Trophoblast cell (in vitro differentiated cells and primary cell): Measurements from ENCODE around the gene RAB31.

ENCODE experiments used
- DNase-seq, 2 donors: peaks; one replicate each; pipeline ENCODE4 v3.0.0-alpha.2; 2016
- H2AFZ ChIP-seq: 2 replicates; pipeline ENCODE4 v1.6.1; 2013; ENCODE audit warnings: low read length, moderate library complexity, mild to moderate bottlenecking; ENCODE audit not compliant: insufficient read depth, poor library complexity
- H2AK5ac ChIP-seq: 2 replicates; pipeline ENCODE4 v1.6.1; 2013; ENCODE audit warnings: mild to moderate bottlenecking, low read length
- H2BK120ac ChIP-seq: 2 replicates; pipeline ENCODE4 v1.6.1; 2013; ENCODE audit warnings: low read length, mild to moderate bottlenecking, moderate library complexity; ENCODE audit not compliant: insufficient read depth, poor library complexity
- H2BK12ac ChIP-seq: 2 replicates; pipeline ENCODE4 v1.6.1; 2013; ENCODE audit warnings: mild to moderate bottlenecking, low read length, moderate library complexity
- H2BK5ac ChIP-seq: 2 replicates; pipeline ENCODE4 v1.6.1; 2013; ENCODE audit warnings: low read length, low read depth, moderate library complexity, mild to moderate bottlenecking; ENCODE audit not compliant: poor library complexity
- H3K14ac ChIP-seq: 2 replicates; pipeline ENCODE4 v1.6.1; 2013; ENCODE audit warnings: mild to moderate bottlenecking, low read length
- H3K18ac ChIP-seq: 2 replicates; pipeline ENCODE4 v1.6.1; 2013; ENCODE audit warnings: mild to moderate bottlenecking, low read length
- H3K23ac ChIP-seq: 2 replicates; pipeline ENCODE4 v1.6.1; 2013; ENCODE audit warnings: low read length
- H3K27ac ChIP-seq: 2 replicates; pipeline ENCODE4 v1.5.1; 2013; ENCODE audit warnings: low read depth, mild to moderate bottlenecking, inconsistent platforms, low read length, moderate library complexity
- H3K27me3 ChIP-seq: 2 replicates; pipeline ENCODE4 v1.6.1; 2013; ENCODE audit warnings: inconsistent platforms, mild to moderate bottlenecking, low read length, moderate library complexity; ENCODE audit not compliant: insufficient read depth
- H3K36me3 ChIP-seq, 2 experiments: 1 replicate in 1 of 2; 2 replicates in 1 of 2; pipeline ENCODE4 v1.6.1; 2013; ENCODE audit warnings: low read length in 2 of 2, mild to moderate bottlenecking in 2 of 2, moderate library complexity in 1 of 2; ENCODE audit not compliant: insufficient read depth in 2 of 2, control insufficient read depth in 1 of 2
- H3K4ac ChIP-seq: 2 replicates; pipeline ENCODE4 v1.6.1; 2013; ENCODE audit warnings: low read depth, mild to moderate bottlenecking, low read length, moderate library complexity
- H3K4me1 ChIP-seq, 2 experiments: 1 replicate in 1 of 2; 2 replicates in 1 of 2; pipeline ENCODE4 v1.6.1; 2013; ENCODE audit warnings: low read length in 2 of 2, mild to moderate bottlenecking in 2 of 2, moderate library complexity in 1 of 2; ENCODE audit not compliant: insufficient read depth in 2 of 2, control insufficient read depth in 1 of 2
- H3K4me2 ChIP-seq: 2 replicates; pipeline ENCODE4 v1.6.1; 2013; ENCODE audit warnings: inconsistent platforms, mild to moderate bottlenecking, low read length, moderate library complexity
- H3K4me3 ChIP-seq: 2 replicates; pipeline ENCODE4 v1.5.1; 2013; ENCODE audit warnings: mild to moderate bottlenecking, low read depth, low read length, inconsistent platforms
- H3K79me1 ChIP-seq: one replicate; pipeline ENCODE4 v1.6.1; 2013; ENCODE audit warnings: low read length
- H3K79me2 ChIP-seq: 2 replicates; pipeline ENCODE4 v1.6.1; 2013; ENCODE audit warnings: low read length, mild to moderate bottlenecking; ENCODE audit not compliant: control insufficient read depth, insufficient read depth, poor library complexity
- H3K9ac ChIP-seq: 2 replicates; pipeline ENCODE4 v1.6.1; 2013; ENCODE audit warnings: mild to moderate bottlenecking, low read length
- H3K9me3 ChIP-seq: 2 replicates; pipeline ENCODE4 v1.6.1; 2013; ENCODE audit warnings: low read depth, mild to moderate bottlenecking, control low read depth, inconsistent platforms, low read length; ENCODE audit not compliant: insufficient read depth
- H4K12ac ChIP-seq: 2 replicates; pipeline ENCODE4 v1.6.1; 2013; ENCODE audit warnings: low read depth, mild to moderate bottlenecking, low read length, moderate library complexity
- H4K8ac ChIP-seq: 2 replicates; pipeline ENCODE4 v1.6.1; 2013; ENCODE audit warnings: low read depth, mild to moderate bottlenecking, low read length, moderate library complexity
- H4K91ac ChIP-seq: one replicate; pipeline ENCODE4 v1.6.1; 2013; ENCODE audit warnings: low read depth, mild to moderate bottlenecking, low read length, moderate library complexity
- WGBS: extraction: QIAGEN DNeasy Blood & Tissue Kit; methylation state at CpG from one replicate; pipeline ENCODE4 v1.1.7; 2013; ENCODE audit warnings: missing lambda C conversion rate; ENCODE audit not compliant: insufficient read length, insufficient coverage; ENCODE audit errors: extremely low coverage; 5-methylcytosine and 5-hydroxymethylcytosine counted together

RAB31 gene

DNA sequence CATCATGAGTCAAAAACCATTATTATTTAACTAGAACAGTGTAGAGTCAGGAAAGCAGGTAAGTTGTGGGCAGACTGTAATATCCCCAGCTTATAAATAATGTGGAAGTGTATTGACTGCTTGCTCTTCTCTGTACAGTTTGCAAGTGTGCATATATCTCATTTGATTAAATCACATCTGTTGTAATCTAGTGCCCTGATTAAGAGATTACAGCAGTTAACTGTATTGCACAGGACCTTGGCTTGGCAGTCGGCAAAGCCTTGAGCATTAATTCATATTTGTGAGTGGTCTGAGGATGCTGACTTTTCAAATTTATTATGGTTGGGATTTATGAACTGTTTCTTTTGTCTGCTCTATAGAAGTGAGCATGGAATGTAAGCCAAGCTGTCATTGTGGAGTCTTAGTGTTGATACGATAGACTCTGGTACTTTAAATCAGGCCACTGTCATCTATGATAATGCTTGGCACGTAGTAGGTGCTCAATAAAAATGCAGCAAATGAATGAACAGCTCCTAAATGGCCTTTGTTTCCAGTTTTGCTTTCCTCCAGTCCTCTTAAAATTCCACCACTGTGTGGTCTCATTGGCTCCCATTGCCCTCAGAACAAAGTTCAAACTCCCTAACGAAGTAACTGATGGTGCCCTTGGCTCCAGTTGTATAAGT, 48.3 kb downstream of the RAB31 start:
- Histone ChIP-seq H3K27me3 (no peaks in the 10 kb centered on the region), H3K9ac (no peak overlapping the region), H3K27ac (no peak overlapping the region), H2BK12ac (no peak overlapping the region), H2BK120ac (no peak overlapping the region), H2AFZ (no peak overlapping the region), H3K79me1 (no peaks in the 10 kb centered on the region), H3K4me2 (no peak overlapping the region), H3K4me3 (no peak overlapping the region), H3K4me1 (peaks cover 10 to 18% of the 10 kb centered on the region in 2 experiments), H3K36me3 (peaks cover 23 to 38% of the 10 kb centered on the region in 2 experiments), H2AK5ac (no peak overlapping the region), H4K91ac (no peak overlapping the region), H3K14ac (no peak overlapping the region), H3K79me2 (peaks cover 28% of the 10 kb centered on the region), H3K18ac (no peak overlapping the region), H4K12ac (no peak overlapping the region), H3K4ac (peak overlapping the region; percentile 88), H2BK5ac (no peak overlapping the region), H3K23ac (no peak overlapping the region), H4K8ac (no peak overlapping the region), H3K9me3 (peaks cover 2% of the 10 kb centered on the region)
- WGBS = no CpG with 5 or more reads among the region's 4 CpGs
- DNase-seq = no peak

DNA sequence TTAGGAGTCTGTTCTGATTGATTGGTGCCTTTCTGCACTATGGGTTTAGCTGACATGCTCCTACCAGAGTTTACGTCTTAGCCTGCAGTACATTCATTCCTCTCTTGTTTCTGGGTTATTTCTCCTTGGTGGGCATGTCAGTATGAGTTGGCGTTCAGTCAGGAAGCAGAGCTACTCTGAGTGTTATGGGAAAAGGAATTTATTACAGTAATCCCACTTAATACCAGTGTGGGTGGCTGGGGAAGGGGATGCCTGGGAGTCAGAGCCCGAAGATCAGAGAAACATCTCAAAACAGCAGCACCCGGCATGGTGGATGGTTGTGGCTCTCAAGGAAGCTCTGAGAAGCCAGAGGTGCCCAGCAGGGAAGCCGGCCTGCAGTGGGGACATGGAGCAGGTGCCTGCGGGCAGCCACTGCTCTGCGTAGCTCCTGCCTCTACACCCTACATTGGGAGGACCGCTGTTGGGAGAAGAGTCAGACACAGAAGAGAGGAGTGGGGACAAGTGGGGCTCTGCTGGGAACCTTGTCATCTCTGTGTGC, 48.9 kb downstream of the RAB31 start:
- Histone ChIP-seq H2AK5ac (no peak overlapping the region), H3K18ac (no peak overlapping the region), H3K27ac (no peak overlapping the region), H3K23ac (no peak overlapping the region), H3K27me3 (no peaks in the 10 kb centered on the region), H2AFZ (no peak overlapping the region), H2BK12ac (no peak overlapping the region), H3K79me2 (peaks cover 26% of the 10 kb centered on the region), H3K9me3 (peaks cover 2% of the 10 kb centered on the region), H4K91ac (no peak overlapping the region), H3K4me2 (no peak overlapping the region), H2BK120ac (no peak overlapping the region), H4K8ac (no peak overlapping the region), H3K4me1 (peaks cover 10 to 18% of the 10 kb centered on the region in 2 experiments), H3K79me1 (no peaks in the 10 kb centered on the region), H3K4ac (peak overlapping the region; percentile 88), H3K9ac (no peak overlapping the region), H3K4me3 (no peak overlapping the region), H3K36me3 (peaks cover 25 to 32% of the 10 kb centered on the region in 2 experiments), H3K14ac (no peak overlapping the region), H4K12ac (no peak overlapping the region), H2BK5ac (no peak overlapping the region)
- no CpG with 5 or more reads among the region's 8 CpGs for WGBS
- no peak for DNase-seq

- Histone ChIP-seq H4K12ac (no peak overlapping the region), H3K27me3 (no peaks in the 10 kb centered on the region), H4K91ac (no peak overlapping the region), H2BK12ac (no peak overlapping the region), H3K23ac (no peak overlapping the region), H3K14ac (no peak overlapping the region), H3K4me1 (peaks cover 10 to 18% of the 10 kb centered on the region in 2 experiments), H3K27ac (no peak overlapping the region), H2BK120ac (no peak overlapping the region), H4K8ac (no peak overlapping the region), H3K9ac (no peak overlapping the region), H3K4ac (peak overlapping the region; percentile 93), H3K4me2 (no peak overlapping the region), H2AK5ac (no peak overlapping the region), H3K79me1 (no peaks in the 10 kb centered on the region), H3K79me2 (peaks cover 29% of the 10 kb centered on the region), H3K18ac (no peak overlapping the region), H2BK5ac (no peak overlapping the region), H3K36me3 (peaks cover 23 to 35% of the 10 kb centered on the region in 2 experiments), H2AFZ (no peak overlapping the region), H3K9me3 (peaks cover 2% of the 10 kb centered on the region), H3K4me3 (no peak overlapping the region)
- no CpG with 5 or more reads among the region's 18 CpGs for WGBS
- no peak for DNase-seq
These were observed 49.9 kb downstream of the RAB31 start for GRCh38 chr18:9757827-9758621.

DNA sequence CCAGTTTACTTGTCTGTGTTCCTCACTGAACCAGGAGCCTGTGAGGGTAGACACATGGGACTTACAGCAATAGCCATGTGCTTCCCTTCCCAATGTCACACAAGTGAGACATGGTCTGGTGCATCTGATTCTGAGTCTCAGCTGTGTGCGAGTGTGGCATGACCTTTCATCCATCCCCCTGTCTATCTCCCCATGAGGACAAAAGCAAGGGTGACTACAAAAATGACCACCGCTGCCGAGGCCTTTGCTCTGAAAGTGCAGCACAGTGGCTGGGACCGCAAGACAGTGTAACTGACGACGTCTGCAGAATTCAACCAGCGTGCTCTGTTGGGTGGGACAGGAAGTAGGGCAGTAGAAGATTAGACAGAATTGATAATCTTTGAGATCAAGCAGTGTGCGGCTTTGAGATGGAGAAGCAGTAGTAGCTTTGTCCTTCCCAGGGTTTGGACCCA, 50.5 kb downstream of the RAB31 start:
- Histone ChIP-seq H2BK5ac (no peak overlapping the region), H3K9ac (no peak overlapping the region), H2AK5ac (no peak overlapping the region), H2AFZ (no peak overlapping the region), H3K4ac (peak overlapping the region; percentile 93), H4K91ac (no peak overlapping the region), H3K4me3 (no peak overlapping the region), H3K18ac (peak overlapping the region; percentile 59), H2BK12ac (no peak overlapping the region), H3K4me1 (peaks cover 10 to 18% of the 10 kb centered on the region in 2 experiments), H4K8ac (no peak overlapping the region), H3K4me2 (no peak overlapping the region), H4K12ac (peak overlapping the region; percentile 16), H3K27ac (no peak overlapping the region), H3K79me2 (peaks cover 28% of the 10 kb centered on the region), H2BK120ac (no peak overlapping the region), H3K27me3 (no peaks in the 10 kb centered on the region), H3K14ac (no peak overlapping the region), H3K9me3 (peaks cover 2% of the 10 kb centered on the region), H3K23ac (no peak overlapping the region), H3K79me1 (no peaks in the 10 kb centered on the region), H3K36me3 (peaks cover 23 to 35% of the 10 kb centered on the region in 2 experiments)
- no CpG with 5 or more reads among the region's 8 CpGs for WGBS
- DNase-seq = peak in 1 of 2 donors; percentile 14
